HEK293T (cell line): ENCODE results near the gene LRRC36.

ENCODE experiments used
- CTCF ChIA-PET: fragments of 350-600 bp; formaldehyde crosslinking; extraction: SDS; loops from one replicate; lab custom pipeline; 2021; ENCODE audit warnings: antibody characterized with exemption, inconsistent platforms; lab: Yijun Ruan, JAX
- POLR2A ChIA-PET: fragments of 350-600 bp; formaldehyde crosslinking; extraction: SDS; loops from one replicate; lab custom pipeline; 2020; ENCODE audit warnings: antibody characterized with exemption, inconsistent platforms; lab: Yijun Ruan, JAX
- DNase-seq: peaks from one replicate; pipeline ENCODE4 v3.0.0; 2012; ENCODE audit warnings: mixed read lengths; ENCODE audit errors: extremely low spot score
- ARNT ChIP-seq: fragments of 450-650 bp; IDR thresholded peaks from 2 replicates; pipeline ENCODE4 v1.6.1; 2017; ENCODE audit warnings: mild to moderate bottlenecking
- BHLHE40 ChIP-seq: fragments of 450-650 bp; IDR thresholded peaks from 2 replicates; pipeline ENCODE4 v1.6.1; 2016; ENCODE audit warnings: mild to moderate bottlenecking, moderate library complexity, borderline replicate concordance
- CTBP1 ChIP-seq: fragments of 450-650 bp; IDR thresholded peaks from 2 replicates; pipeline ENCODE4 v1.6.1; 2016; ENCODE audit warnings: borderline replicate concordance
- ELF4 ChIP-seq: fragments of 450-650 bp; IDR thresholded peaks from 2 replicates; pipeline ENCODE4 v1.6.1; 2017; ENCODE audit warnings: antibody characterized with exemption
- FOXA1 ChIP-seq: fragments of 450-650 bp; IDR thresholded peaks from 2 replicates; pipeline ENCODE4 v1.6.1; 2016; ENCODE audit warnings: mild to moderate bottlenecking
- FOXK2 ChIP-seq: fragments of 450-650 bp; IDR thresholded peaks from 2 replicates; pipeline ENCODE4 v1.6.1; 2016; ENCODE audit warnings: mild to moderate bottlenecking
- FOXM1 ChIP-seq: fragments of 450-650 bp; IDR thresholded peaks from 2 replicates; pipeline ENCODE4 v1.6.1; 2017; ENCODE audit warnings: mild to moderate bottlenecking, borderline replicate concordance
- HDGF ChIP-seq: fragments of 450-650 bp; IDR thresholded peaks from 2 replicates; pipeline ENCODE4 v1.6.1; 2017; ENCODE audit warnings: antibody characterized with exemption, borderline replicate concordance
- L3MBTL2 ChIP-seq: fragments of 450-650 bp; conservative IDR thresholded peaks from 2 replicates; pipeline ENCODE4 v1.6.1; 2016; ENCODE audit warnings: mild to moderate bottlenecking
- LEF1 ChIP-seq: fragments of 450-650 bp; IDR thresholded peaks from 2 replicates; pipeline ENCODE4 v1.6.1; 2017; ENCODE audit warnings: mild to moderate bottlenecking, borderline replicate concordance
- NFRKB ChIP-seq: fragments of 450-650 bp; IDR thresholded peaks from 2 replicates; pipeline ENCODE4 v1.6.1; 2016; ENCODE audit warnings: mild to moderate bottlenecking, moderate library complexity
- SP1 ChIP-seq: fragments of 450-650 bp; IDR thresholded peaks from 2 replicates; pipeline ENCODE4 v1.6.1; 2017
- SUZ12 ChIP-seq: fragments of 450-650 bp; IDR thresholded peaks from 2 replicates; pipeline ENCODE4 v1.6.1; 2016; ENCODE audit warnings: mild to moderate bottlenecking
- TARDBP ChIP-seq: fragments of 450-650 bp; IDR thresholded peaks from 2 replicates; pipeline ENCODE4 v1.6.1; 2016
- ZNF384 ChIP-seq: fragments of 450-650 bp; IDR thresholded peaks from 2 replicates; pipeline ENCODE4 v1.6.1; 2016
- TF ChIP-seq, protein P1 (sequence below): fragments of 450-650 bp; IDR thresholded peaks from 2 replicates; pipeline ENCODE4 v1.6.1; 2016

The LRRC36 gene

DNA sequence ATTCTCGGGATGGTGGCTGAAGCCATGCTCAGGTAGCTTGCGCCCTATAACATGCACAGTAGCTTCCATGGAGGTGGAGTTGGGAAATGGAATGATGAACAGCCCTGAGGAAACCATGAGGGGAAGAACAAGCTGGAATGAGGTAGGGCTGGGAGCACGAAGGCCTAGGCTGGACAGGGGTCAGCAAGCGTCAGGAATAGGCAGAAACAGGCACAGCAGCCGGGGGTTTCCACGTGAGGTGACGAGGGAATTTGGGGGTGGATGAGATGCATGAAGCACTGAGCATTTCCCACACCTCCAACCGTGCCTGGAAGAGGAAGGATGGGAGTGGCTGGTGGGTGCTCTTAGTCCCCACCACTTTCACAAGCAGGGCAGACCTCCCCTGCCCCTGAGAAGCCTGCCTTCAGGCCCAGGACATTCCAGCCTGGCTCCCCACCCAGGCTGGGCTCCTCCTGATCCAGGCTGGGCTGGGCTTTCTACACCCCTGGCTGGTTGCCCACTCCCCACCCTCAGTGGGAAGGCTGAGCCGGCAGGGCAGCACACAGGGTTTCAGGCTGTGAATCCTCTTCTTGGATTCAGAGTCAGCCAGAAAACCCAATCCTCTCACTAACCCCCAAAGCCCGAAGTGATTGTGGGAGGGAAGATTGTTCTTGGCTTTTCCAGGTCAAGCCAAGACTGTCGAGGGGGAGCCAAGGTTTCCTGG lies 25.4 kb upstream of the LRRC36 start:
- ChIA-PET POLR2A (no interaction called here), CTCF (no interaction called here)
- no peak for TF ChIP-seq ZNF384
- no peak for DNase-seq

DNA sequence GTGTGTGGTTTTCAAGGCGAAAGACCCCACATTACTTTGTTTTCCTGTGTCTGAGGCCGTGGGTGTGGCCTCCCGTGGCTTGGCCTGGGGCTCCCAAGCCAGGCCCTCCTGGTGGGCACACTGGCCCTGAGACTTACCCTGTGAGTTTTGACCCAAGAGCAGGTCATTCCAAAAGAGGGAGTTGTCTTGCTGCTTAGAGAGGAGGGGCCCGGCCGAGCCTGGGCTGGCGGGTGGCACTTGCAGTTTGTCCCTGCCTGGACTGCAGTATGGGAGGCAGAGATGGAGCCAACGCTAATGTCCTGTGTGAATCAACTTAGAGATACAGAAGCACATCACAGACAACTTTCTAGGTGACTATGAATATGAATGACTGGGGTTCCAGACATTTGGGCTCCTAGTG lies 24.5 kb upstream of the LRRC36 start:
- no peak for DNase-seq
- TF ChIP-seq L3MBTL2 (no peak), BHLHE40 (no peak), SUZ12 (no peak), LEF1 (no peak), CTBP1 (no peak), ELF4 (no peak), FOXA1 (no peak), ZNF384 (no peak), SP1 (no peak), ARNT (no peak), TARDBP (no peak), FOXM1 (no peak), NFRKB (no peak), FOXK2 (no peak), HDGF (no peak)
- TF ChIP-seq, protein P1, sequence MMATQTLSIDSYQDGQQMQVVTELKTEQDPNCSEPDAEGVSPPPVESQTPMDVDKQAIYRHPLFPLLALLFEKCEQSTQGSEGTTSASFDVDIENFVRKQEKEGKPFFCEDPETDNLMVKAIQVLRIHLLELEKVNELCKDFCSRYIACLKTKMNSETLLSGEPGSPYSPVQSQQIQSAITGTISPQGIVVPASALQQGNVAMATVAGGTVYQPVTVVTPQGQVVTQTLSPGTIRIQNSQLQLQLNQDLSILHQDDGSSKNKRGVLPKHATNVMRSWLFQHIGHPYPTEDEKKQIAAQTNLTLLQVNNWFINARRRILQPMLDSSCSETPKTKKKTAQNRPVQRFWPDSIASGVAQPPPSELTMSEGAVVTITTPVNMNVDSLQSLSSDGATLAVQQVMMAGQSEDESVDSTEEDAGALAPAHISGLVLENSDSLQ = no peak
- ChIA-PET POLR2A (interaction anchor here (1.2 kb wide), 1 partner anchor 24 kb away, joined by 3 read pairs; no protein-coding TSS in a partner anchor), CTCF (no interaction called here)

DNA sequence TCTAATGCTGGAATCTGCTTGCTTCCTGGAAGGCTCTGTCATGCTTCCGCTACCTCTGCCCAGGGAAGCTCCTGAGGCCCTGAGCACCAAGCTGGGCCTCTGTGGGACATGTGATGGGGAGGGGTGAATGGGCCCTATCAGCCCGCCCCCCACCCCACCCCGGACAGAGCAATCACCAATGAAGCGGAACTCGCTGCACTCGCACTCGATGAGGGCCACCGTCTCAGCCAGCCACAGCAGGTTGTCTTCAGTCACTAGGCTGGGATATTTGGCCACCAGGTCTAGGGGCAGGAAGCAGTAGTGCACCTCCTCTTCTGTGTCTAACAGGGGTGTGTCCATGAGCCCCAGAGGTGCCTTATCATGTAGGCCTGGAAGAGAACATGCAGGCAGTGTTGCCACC lies 23.6 kb upstream of the LRRC36 start:
- CTCF ChIA-PET = no interaction called here
- no peak for TF ChIP-seq FOXK2
- TF ChIP-seq NFRKB = no peak
- no peak for TF ChIP-seq ELF4
- no peak for TF ChIP-seq FOXM1
- TF ChIP-seq BHLHE40 = no peak
- TF ChIP-seq SUZ12 = no peak
- TF ChIP-seq FOXA1 = no peak
- TF ChIP-seq LEF1 = no peak
- no peak for TF ChIP-seq ARNT
- no peak for DNase-seq
- POLR2A ChIA-PET = interaction anchor here (1.2 kb wide), 1 partner anchor 23 kb away, joined by 3 read pairs; no protein-coding TSS in a partner anchor

DNA sequence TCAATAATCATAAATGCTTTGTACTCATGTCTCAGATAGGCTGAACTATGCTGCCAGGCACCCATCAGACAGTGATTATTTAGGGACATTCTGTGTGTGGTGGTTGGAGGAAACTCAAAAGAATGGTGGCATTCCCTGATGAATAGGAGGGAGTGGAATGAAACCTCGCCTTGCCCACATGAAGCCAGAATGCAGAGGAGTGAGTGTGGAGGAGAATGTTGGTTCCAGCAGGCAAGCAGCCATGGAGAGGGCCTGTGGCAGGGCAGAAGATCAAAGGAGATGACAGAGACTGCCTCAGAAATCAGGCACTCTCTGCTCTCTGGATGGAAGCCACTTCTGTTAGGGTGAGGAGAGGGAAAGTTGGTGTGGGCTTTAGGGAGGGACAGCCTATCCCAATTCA lies 22.6 kb upstream of the LRRC36 start:
- CTCF ChIA-PET = no interaction called here

DNA sequence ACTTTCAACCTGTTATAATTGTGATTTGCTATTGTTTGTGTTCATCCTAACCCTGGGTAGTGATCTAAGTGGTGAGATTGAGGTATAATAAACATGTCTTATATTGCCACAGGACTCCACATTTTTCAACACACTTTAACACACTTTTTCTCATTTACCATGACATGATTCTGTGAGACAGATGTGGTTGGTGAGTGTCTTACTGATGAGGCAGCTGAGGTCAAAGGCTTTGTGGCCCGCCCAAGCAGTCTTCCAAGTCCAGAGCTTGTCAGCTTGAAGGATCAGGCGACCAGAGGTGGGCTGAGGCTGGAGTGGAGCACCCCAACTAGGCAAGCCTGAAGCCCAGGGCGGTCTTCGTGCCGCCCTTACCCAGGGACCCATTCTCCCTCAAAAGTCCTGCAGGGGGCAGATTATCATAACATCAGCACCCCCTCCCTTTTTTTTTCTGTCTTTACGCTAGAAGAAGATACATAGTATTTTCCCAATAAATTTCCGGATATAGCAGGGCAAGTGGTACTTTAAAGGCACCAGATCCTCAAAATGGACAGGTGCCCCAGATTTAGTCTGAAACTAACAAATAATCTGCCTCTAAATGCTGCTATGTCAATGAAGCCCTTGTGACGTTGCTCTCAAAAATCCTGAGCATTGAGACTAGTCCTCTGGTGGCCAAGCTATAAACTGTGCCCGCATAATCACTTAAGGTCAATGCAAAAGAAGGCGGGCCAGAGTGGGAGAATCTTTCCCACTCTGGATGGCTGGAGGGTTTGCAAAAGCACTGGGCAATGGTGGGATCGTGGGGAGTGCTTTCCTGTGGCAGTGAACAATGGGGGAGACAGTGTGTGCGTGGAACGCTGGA lies 21.2 kb upstream of the LRRC36 start:
- CTCF ChIA-PET = no interaction called here
- TF ChIP-seq FOXK2 (no peak), L3MBTL2 (no peak), TARDBP (no peak), ARNT (no peak), CTBP1 (no peak), SP1 (no peak), ELF4 (no peak), ZNF384 (no peak), BHLHE40 (no peak), NFRKB (no peak), SUZ12 (no peak), LEF1 (no peak), FOXM1 (no peak), FOXA1 (no peak), HDGF (no peak)
- TF ChIP-seq, protein P1 = no peak
- POLR2A ChIA-PET = no interaction called here
- no peak for DNase-seq

More for the DNA sequence above, 22.6 kb upstream of the LRRC36 start:
- TF ChIP-seq ELF4 (no peak), BHLHE40 (no peak), ZNF384 (no peak), CTBP1 (no peak), HDGF (no peak), NFRKB (no peak), ARNT (no peak), FOXA1 (no peak), SP1 (no peak), FOXK2 (no peak), FOXM1 (no peak), L3MBTL2 (no peak), LEF1 (no peak)
- POLR2A ChIA-PET = no interaction called here
- DNase-seq = no peak

DNA sequence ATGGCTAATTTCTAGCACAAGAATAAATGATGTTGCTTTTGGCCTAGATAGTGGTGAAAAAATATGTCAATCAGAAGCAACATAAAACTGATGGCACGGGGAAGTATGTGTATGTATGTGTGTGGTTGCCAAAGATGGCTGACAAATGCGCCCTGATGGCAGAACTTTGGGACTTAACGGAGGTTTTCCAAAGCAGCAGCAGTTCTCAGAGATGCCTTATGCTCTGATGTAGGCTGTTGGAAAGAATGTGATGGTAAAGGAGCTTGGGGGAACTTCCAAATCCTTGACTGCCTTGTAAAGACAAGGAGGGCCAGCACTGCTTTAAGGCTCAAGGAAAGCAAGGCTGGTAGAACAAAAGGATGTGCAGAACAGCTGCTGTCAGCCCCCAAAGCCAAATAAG lies 16.1 kb upstream of the LRRC36 start:
- ChIA-PET POLR2A (no interaction called here), CTCF (no interaction called here)
- no peak for DNase-seq
- TF ChIP-seq ZNF384 = no peak
- TF ChIP-seq FOXM1 = no peak
- no peak for TF ChIP-seq FOXA1
- no peak for TF ChIP-seq NFRKB
- TF ChIP-seq BHLHE40 = no peak
- no peak for TF ChIP-seq TARDBP
- TF ChIP-seq L3MBTL2 = no peak
- no peak for TF ChIP-seq ARNT
- no peak for TF ChIP-seq ELF4
- no peak for TF ChIP-seq FOXK2
- no peak for TF ChIP-seq HDGF
- TF ChIP-seq, protein P1 = no peak
- TF ChIP-seq LEF1 = no peak
